NB4 (cell line): Measurements from ENCODE around the gene POLR3E.

ENCODE experiments used
- CTCF ChIP-seq: IDR thresholded peaks from one replicate; pipeline ENCODE4 v1.5.1; 2012; ENCODE audit warnings: low read depth, low read length
- MAX ChIP-seq: IDR thresholded peaks from 2 replicates; pipeline ENCODE4 v1.6.1; 2011; ENCODE audit warnings: low read depth, low read length

GRCh38 chr16:22327446-22327775 is 30.2 kb downstream of the POLR3E start:
- TF ChIP-seq CTCF (no peak), MAX (no peak)
